ENCODE results near the gene VDAC2. TPM values are rescaled to one million over a fixed set of nuclear protein-coding genes. Genes with fewer than 3 reads are reported as not detected.

The VDAC2 gene
- total RNA-seq, 1 experiment from 2014 or later = 341 TPM

DNA sequence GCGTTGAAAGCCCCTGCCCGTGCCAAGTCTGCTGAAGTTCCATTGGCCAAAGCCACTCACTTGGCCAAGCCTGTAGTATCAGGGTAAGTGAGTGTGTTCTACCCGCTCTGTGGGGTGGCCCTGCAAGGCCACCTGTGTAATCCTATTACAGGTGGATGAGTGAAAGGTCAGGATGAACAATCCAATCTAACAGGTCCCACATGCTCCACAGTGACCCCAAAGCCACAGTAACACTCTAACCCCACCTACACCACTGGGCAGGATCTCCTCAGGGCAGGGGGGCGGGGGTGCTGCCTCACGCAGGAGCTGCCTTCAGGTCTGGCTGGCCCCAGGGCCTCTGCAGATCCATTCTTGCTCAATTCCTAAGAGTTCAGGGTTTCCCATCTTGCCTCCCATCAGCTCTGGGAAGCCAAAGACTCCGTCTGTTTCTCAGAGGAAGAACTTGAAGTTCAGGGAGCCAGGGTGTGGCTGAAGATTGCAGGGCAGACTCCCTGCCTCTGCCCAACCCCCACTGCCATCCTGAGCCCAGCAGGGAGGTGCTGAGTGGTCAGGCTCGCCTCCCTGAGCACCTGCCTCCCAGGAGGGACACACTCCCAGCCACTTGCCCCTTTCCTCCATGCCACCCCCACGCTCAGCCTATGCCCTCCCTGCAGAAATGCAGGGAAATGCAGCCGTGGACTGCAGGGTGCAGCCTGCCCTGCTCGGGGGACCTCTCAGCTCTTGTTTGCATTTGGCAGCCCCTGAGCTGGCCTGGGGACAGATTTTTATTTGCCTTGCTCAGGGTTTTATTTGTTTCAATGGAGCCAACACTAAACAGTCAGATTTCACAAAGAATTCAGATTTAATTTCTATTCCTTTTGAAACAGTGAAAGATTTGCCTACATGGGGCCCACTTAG lies 35.0 kb downstream of the VDAC2 start:
- no peak for DNase-seq (ENCODE audit: extremely low read depth, low read depth)

DNA sequence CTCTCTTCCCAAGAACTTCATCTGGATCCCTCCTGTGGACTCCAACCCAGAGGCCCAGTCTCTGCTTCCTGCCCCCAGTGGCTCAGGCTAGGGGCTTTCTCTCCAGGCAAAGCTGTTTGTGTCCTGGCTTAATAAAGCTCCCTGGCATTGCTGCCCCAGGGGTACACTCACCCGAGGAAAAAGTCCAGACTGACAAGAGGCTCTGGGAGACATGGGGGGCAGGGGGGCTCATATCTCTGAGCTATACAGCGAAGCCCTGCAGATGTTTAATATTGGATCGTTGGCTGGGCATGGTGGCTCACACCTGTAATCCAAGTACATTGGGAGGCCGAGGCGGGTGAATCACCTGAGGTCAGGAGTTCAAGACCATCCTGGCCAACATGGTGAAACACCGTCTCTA lies 35.9 kb downstream of the VDAC2 start:
- no peak for DNase-seq (ENCODE audit: extremely low read depth, low read depth)

DNA sequence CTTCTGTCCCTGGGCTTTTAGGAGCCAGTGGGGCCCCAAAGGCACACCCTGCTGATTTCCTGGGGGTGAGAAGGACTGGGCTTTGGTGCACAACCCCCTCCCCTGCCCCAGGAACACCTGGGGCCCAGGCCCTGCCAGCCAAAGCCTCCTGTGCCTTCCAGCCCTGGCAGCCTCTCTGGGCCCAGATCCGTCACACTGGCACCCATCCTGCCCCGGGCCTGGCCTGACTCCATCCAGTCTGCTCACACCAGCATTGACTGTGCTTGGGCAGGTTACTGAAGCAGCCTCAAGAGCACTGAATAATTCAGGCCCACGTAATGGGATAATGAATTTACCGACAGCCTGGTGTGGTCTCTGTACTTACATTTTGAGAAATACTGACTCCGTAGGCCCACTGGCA lies 37.2 kb downstream of the VDAC2 start:
- DNase-seq (ENCODE audit: extremely low read depth, low read depth) = no peak

DNA sequence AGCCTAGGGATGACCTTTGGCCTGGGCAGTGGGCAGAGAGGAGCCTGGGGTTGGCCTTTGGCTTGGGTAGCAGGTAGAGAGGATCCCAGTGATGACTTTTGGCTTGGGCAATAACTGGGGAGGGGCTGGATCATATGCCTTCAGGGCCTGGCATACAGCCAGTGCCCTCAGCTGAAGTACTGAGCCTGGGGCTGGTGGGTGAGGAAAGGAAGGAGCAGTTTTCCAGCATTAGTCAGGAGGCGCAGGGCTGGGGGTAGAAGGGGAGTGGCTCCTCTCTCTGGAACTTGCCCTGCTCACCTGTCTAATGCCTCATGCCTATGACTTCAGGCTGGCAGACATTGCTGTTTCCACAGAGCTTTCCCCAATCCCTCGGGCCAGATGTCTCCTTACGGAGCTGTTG lies 40.3 kb downstream of the VDAC2 start:
- DNase-seq (ENCODE audit: extremely low read depth, low read depth) = no peak

DNA sequence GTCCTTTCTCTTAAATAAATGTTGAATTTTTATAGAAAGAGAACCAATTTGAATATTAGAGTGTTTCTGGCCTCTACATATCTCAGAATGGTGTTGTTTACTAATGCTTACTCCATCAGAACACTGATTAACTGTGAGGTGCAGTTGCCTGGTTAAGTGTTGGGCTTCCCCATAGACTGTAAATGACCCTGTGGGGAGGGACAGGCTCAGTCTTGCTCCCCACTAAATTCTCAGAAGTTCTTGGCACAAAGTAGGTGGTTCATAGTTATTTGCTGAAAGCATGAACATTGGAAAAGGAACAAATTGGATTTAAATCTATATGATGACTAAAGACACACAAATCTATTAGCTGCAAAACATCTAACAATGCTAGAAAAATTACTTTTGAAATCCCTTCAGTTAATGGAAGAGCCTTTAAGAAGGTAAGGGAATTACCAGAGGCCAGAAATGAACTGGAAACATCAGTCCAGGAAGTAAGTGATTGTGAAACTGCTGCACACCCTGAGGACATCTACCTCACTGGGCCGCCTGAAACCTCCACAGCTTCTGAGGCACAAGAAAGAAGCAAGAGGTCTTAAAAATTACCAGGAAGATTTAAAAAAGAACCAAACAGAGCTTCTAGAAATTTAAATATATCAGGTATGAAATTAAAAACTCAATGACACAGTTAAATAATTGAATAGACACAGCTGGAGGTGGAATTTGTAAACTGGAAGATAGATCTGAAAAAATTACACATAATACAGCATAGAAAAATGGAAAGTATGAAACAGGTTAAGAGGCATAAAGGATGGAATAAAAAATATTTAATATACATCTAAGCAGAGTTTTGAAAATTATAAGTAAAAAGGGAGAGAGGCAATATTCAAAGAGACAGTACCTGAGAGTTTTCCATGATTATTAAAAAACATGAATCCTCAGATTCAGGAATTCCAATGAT lies 43.0 kb downstream of the VDAC2 start:
- no peak for DNase-seq (ENCODE audit: extremely low read depth, low read depth)

DNA sequence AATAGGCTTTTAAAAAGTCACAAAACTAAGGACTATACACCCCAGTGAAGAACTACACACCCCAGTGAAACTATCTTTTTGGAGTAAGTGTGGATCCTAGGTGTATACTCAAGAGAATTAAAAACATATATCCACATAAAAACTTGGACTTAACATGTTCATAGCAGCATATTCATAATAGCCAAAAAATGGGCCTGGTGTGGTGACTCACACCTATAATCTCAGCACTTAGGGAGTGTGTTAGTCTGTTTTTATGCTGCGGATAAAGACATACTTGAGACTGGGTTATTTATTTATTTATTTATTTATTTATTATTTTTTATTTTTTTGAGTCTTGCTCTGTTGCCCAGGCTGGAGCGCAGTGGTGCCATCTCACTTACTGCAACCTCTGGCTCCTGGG lies 44.1 kb downstream of the VDAC2 start:
- no peak for DNase-seq (ENCODE audit: extremely low read depth, low read depth)

DNA sequence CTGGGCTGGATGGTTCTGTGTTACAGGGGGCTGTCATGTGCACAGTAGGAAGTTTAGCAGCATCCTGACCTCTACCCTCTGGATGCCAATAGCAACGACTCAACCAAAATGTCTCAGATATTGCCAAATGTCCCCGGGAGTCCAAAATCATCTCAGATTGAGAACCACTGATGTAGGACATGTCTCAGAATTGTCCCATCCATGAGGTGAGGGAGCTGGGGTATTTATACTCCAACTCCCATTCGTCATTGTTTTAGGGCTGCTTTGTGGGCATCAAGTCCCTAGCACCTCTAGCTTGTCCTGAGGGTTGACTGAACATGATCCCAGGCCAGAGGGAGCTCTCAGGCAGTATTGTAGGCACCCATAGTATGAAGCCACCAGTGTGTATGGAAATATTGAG lies 50.4 kb downstream of the VDAC2 start:
- no peak for DNase-seq (ENCODE audit: extremely low read depth, low read depth)

DNA sequence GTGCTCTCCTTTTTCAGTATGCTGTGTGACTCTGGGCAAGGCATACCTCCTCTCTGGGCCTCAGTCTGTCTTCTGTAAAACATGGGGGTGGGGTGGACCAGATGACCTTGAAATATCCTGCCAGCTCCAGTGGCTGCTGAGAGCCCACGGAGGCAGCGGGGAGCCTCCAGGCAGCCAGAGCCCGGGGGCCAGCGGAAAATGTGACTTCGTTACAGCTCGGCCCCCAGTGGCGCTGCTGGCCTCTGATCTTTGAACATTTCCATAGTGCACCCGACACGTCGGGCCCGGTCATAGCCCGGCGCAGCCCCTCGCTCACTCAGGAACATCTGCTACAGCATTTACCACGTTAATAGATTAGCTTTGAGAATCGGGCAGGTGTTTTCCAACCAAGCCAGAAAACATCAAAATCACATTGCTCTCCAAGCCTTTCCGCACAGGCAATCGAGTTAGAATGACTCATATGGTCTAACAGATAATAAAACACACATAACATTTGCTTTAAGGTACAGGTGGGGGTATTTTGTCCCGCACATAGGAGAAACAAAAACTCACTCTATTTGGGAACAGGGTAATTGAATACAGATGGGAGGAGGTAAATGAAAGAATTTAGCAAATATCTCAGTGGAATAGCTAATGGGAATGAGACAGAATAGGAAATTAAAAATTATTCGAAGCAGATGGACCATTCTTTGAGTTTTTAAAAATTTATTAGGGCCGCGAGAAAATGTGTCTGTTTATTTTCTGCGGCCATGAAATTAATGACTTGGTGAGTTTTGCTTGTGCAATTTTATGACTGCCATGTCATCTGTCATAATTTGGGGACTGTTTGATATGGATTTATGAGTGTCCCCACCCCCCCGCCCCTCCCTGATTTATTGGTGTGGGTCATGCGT lies 51.5 kb downstream of the VDAC2 start:
- no peak for DNase-seq (ENCODE audit: extremely low read depth, low read depth)

DNA sequence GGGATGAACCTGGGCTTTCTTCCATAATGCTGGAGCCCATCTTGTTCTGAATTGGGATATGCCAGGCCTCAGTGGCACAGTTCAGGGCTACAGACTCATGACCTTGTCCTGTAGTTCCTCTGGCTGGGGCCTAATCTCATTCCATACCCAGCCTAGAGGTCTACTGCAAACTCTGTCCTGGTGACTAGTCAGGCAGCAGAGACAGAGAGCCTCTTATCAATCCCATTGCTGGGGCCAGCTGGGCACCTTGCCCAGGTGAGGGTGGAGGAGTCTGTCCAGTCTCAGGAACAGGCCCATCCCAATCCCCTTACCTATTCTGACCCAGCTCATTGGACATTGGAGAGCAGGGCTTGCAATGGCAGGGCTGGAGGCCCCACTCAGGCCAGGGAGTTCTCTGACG lies 53.2 kb downstream of the VDAC2 start:
- no peak for DNase-seq (ENCODE audit: extremely low read depth, low read depth)

DNA sequence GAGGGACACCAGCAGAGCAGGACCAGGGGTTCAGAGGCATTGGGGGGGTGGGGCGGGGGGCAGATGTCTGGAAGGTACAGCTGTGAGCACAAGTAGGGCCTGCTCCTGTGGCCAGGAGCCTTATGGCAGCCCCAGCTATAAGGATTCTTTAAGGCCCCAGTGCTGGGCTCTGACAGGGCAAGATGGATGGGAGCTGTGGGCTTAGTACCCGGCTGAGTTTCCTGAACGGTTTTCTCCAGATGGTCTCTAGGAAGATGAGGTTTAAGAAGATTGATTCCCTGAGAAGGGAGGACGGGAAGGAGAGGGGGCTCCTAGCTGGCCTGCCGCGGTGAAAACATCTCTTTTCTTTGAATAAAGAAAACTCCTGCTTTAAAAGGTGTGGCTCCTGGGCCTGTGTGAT lies 55.3 kb downstream of the VDAC2 start:
- DNase-seq (ENCODE audit: extremely low read depth, low read depth) = no peak

DNA sequence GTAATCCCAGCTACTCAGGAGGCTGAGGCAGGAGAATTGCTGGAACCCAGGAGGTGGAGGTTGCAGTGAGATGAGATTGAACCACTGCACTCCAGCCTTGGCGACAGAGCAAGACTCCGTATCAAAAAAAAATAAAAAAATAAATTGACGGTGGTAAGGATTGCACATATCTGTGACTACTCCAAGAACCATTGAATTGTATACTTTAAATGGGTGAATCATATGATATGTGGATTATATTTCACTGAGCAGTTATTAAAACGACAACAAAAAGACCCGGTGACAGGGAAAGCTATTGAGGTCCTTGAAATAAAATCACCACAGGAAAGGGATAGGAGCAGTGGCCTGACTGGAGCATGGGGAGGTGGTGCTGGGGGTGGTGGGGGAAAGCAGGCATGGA lies 56.3 kb downstream of the VDAC2 start:
- DNase-seq (ENCODE audit: extremely low read depth, low read depth) = no peak

DNA sequence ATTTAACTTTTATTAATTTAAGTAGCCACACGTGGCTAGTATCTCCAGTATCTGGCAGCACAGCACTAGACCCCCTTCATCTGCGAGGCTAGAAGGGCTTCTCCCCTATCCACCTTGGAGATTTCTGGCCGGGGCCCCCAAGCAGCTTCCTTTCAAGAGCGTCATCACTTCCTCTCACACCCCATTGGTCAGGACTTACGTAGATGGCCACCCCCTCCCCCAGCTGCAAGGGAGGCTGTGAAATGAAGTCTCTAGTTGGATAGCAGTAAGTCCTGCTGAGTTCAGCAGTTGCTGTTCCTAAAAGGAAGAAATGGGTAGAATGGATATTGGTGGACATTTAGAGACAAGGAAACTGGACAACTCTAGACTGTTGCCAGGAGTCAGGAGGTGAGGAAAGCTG lies 59.0 kb downstream of the VDAC2 start:
- DNase-seq (ENCODE audit: extremely low read depth, low read depth) = no peak

DNA sequence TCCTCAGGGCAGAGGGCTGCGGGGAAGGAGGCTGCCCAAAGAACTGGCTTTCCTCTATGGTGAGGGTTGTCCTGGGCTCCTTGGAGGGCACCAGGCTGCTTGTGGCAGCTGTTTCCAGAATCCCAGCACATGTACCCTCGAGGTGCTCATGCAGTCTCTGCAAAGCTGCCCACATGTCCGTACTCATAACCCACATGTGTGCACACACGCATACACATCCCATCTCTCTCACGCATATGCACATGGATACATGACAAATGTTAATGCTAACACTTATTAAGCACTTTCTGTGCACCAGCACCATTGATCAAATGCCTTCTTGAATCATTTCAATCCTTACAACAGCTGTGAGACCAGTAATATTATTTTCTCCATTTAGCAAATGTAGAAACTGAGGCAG lies 61.5 kb downstream of the VDAC2 start:
- DNase-seq (ENCODE audit: extremely low read depth, low read depth) = no peak

DNA sequence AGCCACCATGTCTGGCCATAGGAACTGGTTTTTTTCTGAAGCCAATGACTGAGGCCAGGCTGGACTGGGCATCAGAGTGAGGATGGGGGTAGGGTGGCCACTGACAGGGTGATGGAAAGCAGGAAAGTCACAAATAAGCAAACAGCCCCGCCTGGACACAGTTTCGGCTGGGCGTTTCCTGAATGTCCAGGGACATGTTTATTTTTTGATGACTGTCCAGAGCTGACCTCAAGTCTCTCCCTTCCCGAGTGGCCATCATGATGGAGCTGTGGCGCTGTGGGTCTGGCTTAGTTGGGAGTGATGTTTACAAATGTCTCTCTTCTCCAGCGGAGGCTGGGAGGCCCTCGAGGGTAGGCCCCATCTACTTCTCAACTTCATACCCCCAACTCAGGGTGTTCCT lies 62.3 kb downstream of the VDAC2 start:
- no peak for DNase-seq (ENCODE audit: extremely low read depth, low read depth)

DNA sequence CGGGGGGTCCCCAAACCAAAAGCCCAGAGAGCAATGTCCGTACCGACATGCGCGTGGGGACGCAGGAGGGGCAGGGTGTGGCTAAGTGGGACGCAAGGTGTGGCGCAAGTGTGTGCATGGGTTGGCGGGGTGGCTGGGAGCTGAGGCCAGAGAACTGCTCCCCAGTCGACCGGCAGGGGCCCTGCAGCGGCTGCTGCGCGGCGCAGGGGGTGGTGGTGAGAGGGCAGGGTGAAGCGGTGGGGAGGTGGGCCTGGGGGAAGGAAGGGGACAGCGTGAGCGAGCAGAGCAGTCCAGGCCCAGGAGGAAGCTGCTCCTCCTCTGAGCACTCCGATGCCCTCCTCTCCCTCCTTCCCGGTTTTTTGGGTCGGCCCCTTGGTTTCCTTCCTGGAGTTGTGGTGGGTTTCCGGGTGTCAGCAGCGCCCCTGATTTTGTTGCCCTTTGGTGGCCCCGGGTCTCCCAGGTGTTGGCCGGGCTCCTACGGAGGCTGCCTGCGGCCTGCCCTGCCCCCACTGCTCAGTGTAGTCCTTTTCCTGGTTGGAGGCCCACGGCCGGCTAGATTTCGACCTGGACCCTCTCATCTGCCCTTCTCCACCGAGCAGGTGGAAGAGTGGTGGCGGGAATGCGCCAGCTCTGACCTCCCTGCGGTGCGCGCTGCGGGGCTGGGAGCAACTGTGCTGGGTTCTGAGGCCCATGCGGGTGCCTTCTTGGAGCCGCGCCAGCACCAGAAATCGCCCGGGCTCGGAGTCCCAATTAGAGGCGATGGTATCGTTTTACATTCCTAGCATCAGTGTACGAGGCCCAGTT lies 65.7 kb downstream of the VDAC2 start:
- no peak for DNase-seq (ENCODE audit: extremely low read depth, low read depth)

DNA sequence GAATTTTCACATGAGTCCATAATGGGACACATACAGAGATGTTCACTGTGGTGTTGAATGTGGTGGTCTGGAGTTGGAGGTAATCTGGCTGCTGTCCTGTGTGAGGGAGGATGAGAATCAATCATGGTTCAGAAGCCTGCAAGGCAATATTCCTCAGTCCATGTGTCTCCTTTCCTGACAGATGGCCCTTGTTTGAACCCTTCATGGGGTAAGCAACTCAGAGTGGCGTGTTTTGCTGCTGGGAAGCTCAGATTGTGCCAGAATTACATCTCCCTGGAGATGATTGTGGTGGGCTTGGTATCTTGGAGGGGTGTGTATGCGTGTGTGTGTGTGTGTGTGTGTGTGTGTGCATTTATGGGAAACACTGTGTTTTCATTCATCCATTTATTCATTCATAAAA lies 69.6 kb downstream of the VDAC2 start:
- DNase-seq (ENCODE audit: extremely low read depth, low read depth) = no peak

Data from NCI-H460 (cell line).